GM12892 (cell line): ENCODE results near the gene SORCS2.

ENCODE experiments used
- POLR2A ChIP-seq: IDR thresholded peaks from 2 replicates; pipeline ENCODE4 v1.6.1; 2011; ENCODE audit warnings: low read depth, low read length, control low read depth
- POLR2AphosphoS5 ChIP-seq: IDR thresholded peaks from 2 replicates; pipeline ENCODE4 v1.6.1; 2011; ENCODE audit warnings: low read depth, low read length, control low read depth

- no peak for TF ChIP-seq POLR2A
- TF ChIP-seq POLR2AphosphoS5, result no peak
Measured at GRCh38 chr4:7362341-7362740, 170.0 kb downstream of the SORCS2 start.
